A673 (cell line): ENCODE results near the gene CXCL6. TPM values are rescaled to one million over a fixed set of nuclear protein-coding genes. Genes with fewer than 3 reads are reported as not detected.

Experiments
- BruUV-seq: library from RNA; stranded (reverse); fragments of 400-500 nt; replicated peaks from 2 replicates; lab custom pipeline; 2021; lab: Mats Ljungman, UMichigan
- CTCF ChIA-PET: fragments of 300-600 bp; sonication (Branson Sonifier 250); formaldehyde crosslinking; loops from one replicate; lab custom pipeline; 2022; ENCODE audit warnings: antibody characterized with exemption; lab: Charles Lee
- POLR2A ChIA-PET: fragments of 300-600 bp; sonication (Branson Sonifier 250); formaldehyde crosslinking; loops from one replicate; lab custom pipeline; 2022; ENCODE audit warnings: antibody characterized with exemption; ENCODE audit not compliant: low non-redundant PET; lab: Charles Lee
- DNase-seq: peaks from one replicate; pipeline ENCODE4 v3.0.0-alpha.2; 2015; ENCODE audit warnings: low spot score
- H3K27ac ChIP-seq: fragments of 200-600 bp; sonication (generic); 2 replicates; pipeline ENCODE4 v1.5.1; 2016; ENCODE audit warnings: mixed run types, low read depth, mild to moderate bottlenecking, mixed read lengths, antibody characterized with exemption, low read length; ENCODE audit not compliant: poor library complexity, severe bottlenecking
- H3K27me3 ChIP-seq: fragments of 200-600 bp; sonication (generic); replicated peaks from 2 replicates; pipeline ENCODE4 v1.6.1; 2017; ENCODE audit warnings: mixed run types, low read depth, mild to moderate bottlenecking, mixed read lengths, antibody characterized with exemption, low read length; ENCODE audit not compliant: insufficient read depth, poor library complexity
- H3K36me3 ChIP-seq: fragments of 200-600 bp; sonication (generic); 2 replicates; pipeline ENCODE4 v1.6.1; 2016; ENCODE audit warnings: mixed run types, mild to moderate bottlenecking, mixed read lengths, antibody characterized with exemption, low read length; ENCODE audit not compliant: insufficient read depth, poor library complexity, severe bottlenecking
- H3K4me1 ChIP-seq: fragments of 200-600 bp; sonication (generic); 2 replicates; pipeline ENCODE4 v1.6.1; 2017; ENCODE audit warnings: mixed run types, mild to moderate bottlenecking, mixed read lengths, antibody characterized with exemption, low read length; ENCODE audit not compliant: insufficient read depth, poor library complexity, severe bottlenecking
- H3K4me3 ChIP-seq: fragments of 200-600 bp; sonication (generic); 2 replicates; pipeline ENCODE4 v1.5.1; 2016; ENCODE audit warnings: low read depth, mixed run types, mild to moderate bottlenecking, mixed read lengths, low read length; ENCODE audit not compliant: poor library complexity, severe bottlenecking
- H3K9me3 ChIP-seq: fragments of 200-600 bp; sonication (generic); 2 replicates; pipeline ENCODE4 v1.6.1; 2016; ENCODE audit warnings: mixed run types, low read depth, mild to moderate bottlenecking, mixed read lengths, antibody characterized with exemption, low read length; ENCODE audit not compliant: poor library complexity, severe bottlenecking
- EZH2 ChIP-seq: fragments of 200-600 bp; sonication (generic); IDR thresholded peaks from 2 replicates; pipeline ENCODE4 v1.6.1; 2017; ENCODE audit warnings: borderline replicate concordance, low read depth, mild to moderate bottlenecking, mixed read lengths, antibody characterized with exemption, low read length; ENCODE audit not compliant: poor library complexity, severe bottlenecking
- intact Hi-C: fragments of 100-400 bp; cut with micrococcal nuclease; formaldehyde crosslinking; loops from one replicate; pipeline ENCODE4 v1.10.0; 2022; ENCODE audit not compliant: unreplicated experiment
- total RNA-seq: library from RNA; stranded (reverse); gene quantifications from 2 replicates; pipeline ENCODE4 v1.2.3, GENCODE V29; 2021
- TF ChIP-seq, protein P1 (sequence below): fragments of 300-800, 200-600 bp; sonication (generic); conservative IDR thresholded peaks from 2 replicates; pipeline ENCODE4 v1.5.1; 2017; ENCODE audit warnings: low read depth, mild to moderate bottlenecking, antibody characterized with exemption, low read length, moderate library complexity, mixed read lengths

The CXCL6 gene
- total RNA-seq, 1 experiment from 2014 or later, result 0.56 TPM

DNA sequence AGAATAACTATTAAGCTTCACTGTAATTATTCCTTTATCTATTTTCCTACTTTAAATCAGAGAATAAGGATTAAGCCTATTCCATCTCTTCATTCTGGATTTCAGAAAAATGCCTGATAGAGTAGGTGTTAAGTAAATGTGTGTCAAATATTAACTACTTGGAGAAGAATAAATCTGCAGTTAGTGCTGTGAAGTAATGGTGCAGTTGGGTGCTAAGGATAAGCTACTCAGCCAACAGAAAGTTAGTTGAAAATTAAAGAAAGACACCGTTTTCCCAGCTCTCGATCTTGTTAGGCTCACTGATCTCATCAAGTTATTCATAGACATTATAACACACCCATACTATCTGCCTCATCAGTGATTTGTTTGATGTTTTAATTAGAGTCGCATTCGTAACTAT lies 23.7 kb downstream of the CXCL6 start:
- BruUV-seq, result no TSS peak
- H3K4me3 ChIP-seq, result no peak overlapping the region
- intact Hi-C loops, result no loop called here
- H3K9me3 ChIP-seq, result no peaks in the 10 kb centered on the region
- POLR2A ChIA-PET, result no interaction called here
- H3K36me3 ChIP-seq, result no peaks in the 10 kb centered on the region
- H3K4me1 ChIP-seq, result no peaks in the 10 kb centered on the region
- H3K27ac ChIP-seq, result no peak overlapping the region
- no peak for DNase-seq
- no peaks in the 10 kb centered on the region for H3K27me3 ChIP-seq
- CTCF ChIA-PET, result no interaction called here
- no peak for TF ChIP-seq EZH2
- TF ChIP-seq, protein P1, sequence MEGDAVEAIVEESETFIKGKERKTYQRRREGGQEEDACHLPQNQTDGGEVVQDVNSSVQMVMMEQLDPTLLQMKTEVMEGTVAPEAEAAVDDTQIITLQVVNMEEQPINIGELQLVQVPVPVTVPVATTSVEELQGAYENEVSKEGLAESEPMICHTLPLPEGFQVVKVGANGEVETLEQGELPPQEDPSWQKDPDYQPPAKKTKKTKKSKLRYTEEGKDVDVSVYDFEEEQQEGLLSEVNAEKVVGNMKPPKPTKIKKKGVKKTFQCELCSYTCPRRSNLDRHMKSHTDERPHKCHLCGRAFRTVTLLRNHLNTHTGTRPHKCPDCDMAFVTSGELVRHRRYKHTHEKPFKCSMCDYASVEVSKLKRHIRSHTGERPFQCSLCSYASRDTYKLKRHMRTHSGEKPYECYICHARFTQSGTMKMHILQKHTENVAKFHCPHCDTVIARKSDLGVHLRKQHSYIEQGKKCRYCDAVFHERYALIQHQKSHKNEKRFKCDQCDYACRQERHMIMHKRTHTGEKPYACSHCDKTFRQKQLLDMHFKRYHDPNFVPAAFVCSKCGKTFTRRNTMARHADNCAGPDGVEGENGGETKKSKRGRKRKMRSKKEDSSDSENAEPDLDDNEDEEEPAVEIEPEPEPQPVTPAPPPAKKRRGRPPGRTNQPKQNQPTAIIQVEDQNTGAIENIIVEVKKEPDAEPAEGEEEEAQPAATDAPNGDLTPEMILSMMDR, result no peak

DNA sequence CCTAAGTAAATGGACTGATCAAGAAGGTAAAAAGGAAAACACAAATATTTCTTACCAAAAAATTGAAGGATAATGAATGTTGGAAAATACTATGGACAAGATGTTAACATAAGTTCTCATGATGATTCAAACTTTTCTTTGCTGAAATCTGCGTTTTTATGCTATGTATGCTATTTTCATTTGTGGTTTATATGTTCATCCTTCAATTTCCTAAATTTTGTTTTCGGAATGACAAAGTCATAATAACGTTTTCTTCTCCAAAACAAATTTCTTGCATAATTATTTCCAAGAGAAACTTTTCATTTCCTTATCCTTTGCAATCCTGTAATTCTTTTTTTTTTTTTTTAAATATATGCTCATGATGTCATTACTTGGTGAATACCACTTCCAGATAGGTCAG lies 24.4 kb downstream of the CXCL6 start:
- POLR2A ChIA-PET, result no interaction called here
- BruUV-seq, result no TSS peak
- Histone ChIP-seq H3K4me3 (no peak overlapping the region), H3K4me1 (no peaks in the 10 kb centered on the region), H3K36me3 (no peaks in the 10 kb centered on the region), H3K27me3 (no peaks in the 10 kb centered on the region), H3K27ac (no peak overlapping the region), H3K9me3 (no peaks in the 10 kb centered on the region)
- intact Hi-C loops, result no loop called here
- TF ChIP-seq, protein P1, result no peak
- no peak for TF ChIP-seq EZH2
- DNase-seq, result no peak
- CTCF ChIA-PET, result no interaction called here

DNA sequence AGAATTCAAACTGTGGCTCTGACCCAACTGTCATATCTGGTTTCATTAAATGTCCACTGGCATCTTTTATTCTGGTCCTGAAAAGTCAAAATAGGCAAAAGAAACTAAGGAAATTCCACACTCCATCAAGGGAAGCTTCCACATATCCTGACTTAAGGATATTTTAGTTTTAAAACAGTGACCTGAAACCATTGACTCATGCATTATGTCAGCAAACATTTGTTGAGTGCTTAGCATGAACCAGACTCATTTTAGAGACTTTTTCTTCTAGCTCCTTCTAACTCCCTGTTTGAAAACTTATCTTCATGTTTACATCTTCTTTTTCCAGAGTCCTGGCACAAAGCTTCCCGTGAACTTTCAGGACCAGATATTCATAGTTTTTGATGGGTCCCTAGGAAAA lies 25.8 kb downstream of the CXCL6 start:
- POLR2A ChIA-PET, result no interaction called here
- Histone ChIP-seq H3K4me3 (no peak overlapping the region), H3K9me3 (no peaks in the 10 kb centered on the region), H3K36me3 (no peaks in the 10 kb centered on the region), H3K27ac (no peak overlapping the region), H3K27me3 (no peaks in the 10 kb centered on the region), H3K4me1 (no peaks in the 10 kb centered on the region)
- intact Hi-C loops, result no loop called here
- no TSS peak for BruUV-seq
- no peak for TF ChIP-seq EZH2
- TF ChIP-seq, protein P1, result no peak
- DNase-seq, result no peak
- CTCF ChIA-PET, result no interaction called here
